GM12878 (cell line): Measurements from ENCODE around the gene GAS6. TPM values are rescaled to one million over a fixed set of nuclear protein-coding genes. Genes with fewer than 3 reads are reported as not detected.

Experiments used
- ATAC-seq: fragments of 200-7000 bp; cut with Tn5 transposase; 3 replicates; pipeline ENCODE4 v1.9.1; 2020; ENCODE audit warnings: mild to moderate bottlenecking, moderate library complexity
- BruUV-seq: library from RNA; stranded (reverse); fragments of 400-500 nt; replicated peaks from 2 replicates; lab custom pipeline; 2021; lab: Mats Ljungman, UMichigan
- CTCF ChIA-PET: fragments of 300-600 bp; sonication (Branson Sonifier 250); formaldehyde crosslinking; extraction: SDS; loops from one replicate; lab custom pipeline; 2021; ENCODE audit warnings: inconsistent platforms; lab: Yijun Ruan, JAX
- POLR2A ChIA-PET: fragments of 350-600 bp; formaldehyde crosslinking; extraction: SDS; loops from one replicate; lab custom pipeline; 2021; ENCODE audit warnings: inconsistent platforms; lab: Charles Lee
- RAD21 ChIA-PET: fragments of 300-600 bp; sonication (Branson Sonifier 250); formaldehyde crosslinking; loops from one replicate; lab custom pipeline; 2023; ENCODE audit warnings: antibody characterized with exemption; ENCODE audit not compliant: unreplicated experiment; lab: Charles Lee
- SMC1A ChIA-PET: fragments of 300-600 bp; sonication (Branson Sonifier 250); formaldehyde crosslinking; loops from one replicate; lab custom pipeline; 2023; ENCODE audit not compliant: unreplicated experiment, uncharacterized antibody; lab: Charles Lee
- DNase-seq: peaks from one replicate; pipeline ENCODE4 v3.0.0-alpha.2; 2011; ENCODE audit warnings: low read depth, low spot score
- FAIRE-seq: peaks from 3 replicates; lab custom pipeline; 2011; peaks lifted over from hg19 to GRCh38; lab: Jason Lieb, UNC
- H2AFZ ChIP-seq: 2 replicates; pipeline ENCODE4 v1.6.0; 2011; ENCODE audit warnings: low read depth, low read length, control low read depth; ENCODE audit not compliant: control insufficient read depth
- H3K27ac ChIP-seq: 2 replicates; pipeline ENCODE4 v1.5.1; 2011; ENCODE audit warnings: control low read depth; ENCODE audit not compliant: control insufficient read depth, insufficient read depth
- H3K27me3 ChIP-seq, 2 experiments: replicated peaks in 1 of 2; 2 replicates each; pipeline versions ENCODE4 v1.6.0 to v1.6.1; 2011; ENCODE audit warnings: low read length in 1 of 2; ENCODE audit not compliant: control insufficient read depth in 2 of 2, insufficient read depth in 2 of 2
- H3K36me3 ChIP-seq, 2 experiments: 2 replicates each; pipeline ENCODE4 v1.5.1; 2011; ENCODE audit warnings: low read length in 1 of 2; ENCODE audit not compliant: control insufficient read depth in 2 of 2, insufficient read depth in 2 of 2
- H3K4me1 ChIP-seq: 2 replicates; pipeline ENCODE4 v1.6.1; 2011; ENCODE audit warnings: mild to moderate bottlenecking, low read length, moderate library complexity, mixed read lengths; ENCODE audit not compliant: control insufficient read depth, insufficient read depth
- H3K4me2 ChIP-seq: 2 replicates; pipeline ENCODE4 v1.6.0; 2011; ENCODE audit warnings: control low read depth; ENCODE audit not compliant: control insufficient read depth, insufficient read depth
- H3K4me3 ChIP-seq: fragments of 200-600 bp; sonication (generic); 2 replicates; pipeline ENCODE4 v1.5.1; 2016
- H3K79me2 ChIP-seq: 2 replicates; pipeline ENCODE4 v1.6.0; 2011; ENCODE audit warnings: low read length; ENCODE audit not compliant: control insufficient read depth, insufficient read depth
- H3K9ac ChIP-seq: 2 replicates; pipeline ENCODE4 v1.8.0; 2011; ENCODE audit warnings: low read length, control low read depth, mixed read lengths; ENCODE audit not compliant: control insufficient read depth, insufficient read depth
- H3K9me3 ChIP-seq: replicated peaks from 3 replicates; pipeline ENCODE4 v1.5.1; 2011; ENCODE audit warnings: mild to moderate bottlenecking, low read length; ENCODE audit not compliant: control insufficient read depth, insufficient read depth
- H4K20me1 ChIP-seq: 2 replicates; pipeline ENCODE4 v1.6.0; 2011; ENCODE audit not compliant: control insufficient read depth, insufficient read depth
- GATAD2B ChIP-seq: fragments of 450-650 bp; conservative IDR thresholded peaks from 2 replicates; pipeline ENCODE4 v1.6.1; 2017; ENCODE audit warnings: low read depth, mild to moderate bottlenecking, moderate library complexity
- PAX5 ChIP-seq: IDR thresholded peaks from 2 replicates; pipeline ENCODE4 v1.6.1; 2011; ENCODE audit warnings: low read depth, low read length, borderline replicate concordance
- SMARCA5 ChIP-seq: fragments of 450-650 bp; IDR thresholded peaks from 2 replicates; pipeline ENCODE4 v1.6.1; 2017; ENCODE audit warnings: mild to moderate bottlenecking
- TARDBP ChIP-seq: IDR thresholded peaks from 2 replicates; pipeline ENCODE4 v1.6.1; 2016; ENCODE audit warnings: borderline replicate concordance
- WGBS: methylation state at CpG from one replicate; pipeline ENCODE4 v1.1.6; 2016; ENCODE audit warnings: low lambda C conversion rate; ENCODE audit not compliant: insufficient replicate concordance, insufficient coverage; ENCODE audit errors: missing lambda C conversion rate; 5-methylcytosine and 5-hydroxymethylcytosine counted together
- in situ Hi-C: fragments of 300-500 bp; cut with MboI; formaldehyde crosslinking; loops from 9 replicates; pipeline ENCODE4 v1.14.3; 2018; ENCODE audit warnings: mixed read lengths
- intact Hi-C: fragments of 100-400 bp; cut with micrococcal nuclease; formaldehyde crosslinking; loops from one replicate; pipeline ENCODE4 v1.14.2; 2022; ENCODE audit not compliant: unreplicated experiment
- polyA plus RNA-seq, 11 experiments: library from polyadenylated mRNA; depleted of rRNA in 4 of 11; unstranded in 6 of 11; stranded (reverse) in 5 of 11; fragments of >200 nt; fragmentation: Nextera tagmentation in 4 of 11; fragmentation: Illumina TruSeq in 1 of 11; extraction: Ambion mirVana in 4 of 11; extraction: Trizol in 1 of 11; gene quantifications; 1 replicate in 1 of 11; 2 replicates in 10 of 11; pipeline versions ENCODE4 v1.2.1 to v1.2.3, GENCODE V29; 2011 to 2016; ENCODE audit warnings: inconsistent platforms in 2 of 11, missing spikeins in 2 of 11, low read depth in 1 of 11
- total RNA-seq, 4 experiments: library from RNA; depleted of rRNA in 3 of 4; stranded (reverse); fragments of >200 nt in 3 of 4; fragmentation: Illumina TruSeq in 1 of 4; extraction: Trizol in 1 of 4; gene quantifications; 2 replicates each; pipeline versions ENCODE4 v1.2.1 to v1.2.3, GENCODE V29; 2013 to 2021
- TF ChIP-seq, protein P1 (sequence below): IDR thresholded peaks from 2 replicates; pipeline ENCODE4 v1.6.1; 2011; ENCODE audit warnings: borderline replicate concordance, low read depth, mild to moderate bottlenecking, moderate library complexity, mixed read lengths, low read length; ENCODE audit not compliant: insufficient read depth; ENCODE audit errors: extremely low read length
- TF ChIP-seq, protein P2 (sequence below): IDR thresholded peaks from 2 replicates; pipeline ENCODE4 v1.6.1; 2012; ENCODE audit warnings: mild to moderate bottlenecking, low read depth, low read length
- TF ChIP-seq, protein P3 (sequence below): fragments of 450-650 bp; IDR thresholded peaks from 2 replicates; pipeline ENCODE4 v1.6.1; 2014; ENCODE audit warnings: mild to moderate bottlenecking

GAS6 gene
- total and polyA plus RNA-seq, 10 of the 15 experiments (the other 5 are each of a cell fraction or from before 2014, with no cell fraction given) = 0.03 to 0.59 (median 0.10) TPM; not detected in 2

DNA sequence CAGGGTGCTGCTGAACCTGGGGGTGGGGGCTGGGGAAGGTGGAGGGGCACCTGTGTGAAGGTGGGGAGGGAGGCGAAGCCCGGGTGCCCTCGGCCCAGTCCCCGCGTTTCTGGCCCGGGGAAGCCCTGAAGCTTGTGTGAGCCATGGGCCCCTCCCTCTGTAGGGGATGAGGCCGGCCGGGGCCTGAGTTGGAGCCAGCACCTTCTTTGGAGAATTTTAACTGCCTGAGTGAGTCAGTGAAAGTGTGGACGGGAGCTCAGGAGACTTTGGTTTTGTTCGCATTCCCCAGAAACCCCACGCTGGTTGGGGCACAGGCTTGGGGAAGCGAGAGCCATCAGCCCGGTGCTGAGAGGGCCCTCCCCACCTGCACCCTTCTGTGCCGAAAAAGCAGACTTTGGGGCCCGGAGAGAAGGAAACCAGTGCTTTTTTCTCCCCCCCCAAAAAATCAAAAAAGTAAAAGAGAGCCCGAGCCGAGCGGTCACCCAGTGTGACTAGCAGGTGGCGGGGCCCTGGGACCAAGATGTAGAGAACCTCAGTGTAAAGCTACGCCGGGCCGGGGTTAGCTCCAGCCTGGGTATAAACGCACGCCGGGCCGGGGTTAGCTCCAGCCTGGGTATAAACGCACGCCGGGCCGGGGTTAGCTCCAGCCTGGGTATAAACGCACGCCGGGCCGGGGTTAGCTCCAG is 59.7 kb downstream of the GAS6 start:
- intact Hi-C loops (no loop called here), in situ Hi-C loops (no loop called here)
- no TSS peak for BruUV-seq
- no peaks in the 10 kb centered on the region for H4K20me1 ChIP-seq
- H3K4me2 ChIP-seq = no peak overlapping the region
- H3K9ac ChIP-seq = no peak overlapping the region
- DNase-seq = no peak
- ChIA-PET POLR2A (no interaction called here), RAD21 (no interaction called here), CTCF (interaction anchor here (0.7 kb wide), 1 partner anchor 393 kb away, joined by 3 read pairs; no protein-coding TSS in a partner anchor), SMC1A (no interaction called here)
- peaks cover 5% of the 10 kb centered on the region; the same call in 2 of the 3 replicates for H3K9me3 ChIP-seq
- H3K27ac ChIP-seq = no peak overlapping the region
- H3K4me1 ChIP-seq = no peaks in the 10 kb centered on the region
- ATAC-seq = no peak
- no peaks in the 10 kb centered on the region for H3K36me3 ChIP-seq
- H2AFZ ChIP-seq = no peak overlapping the region
- H3K4me3 ChIP-seq = no peak overlapping the region
- no peak for FAIRE-seq
- H3K27me3 ChIP-seq = no peaks in the 10 kb centered on the region
- no peaks in the 10 kb centered on the region for H3K79me2 ChIP-seq
- 89% methylated on average over 34 of the region's 34 CpGs for WGBS
- no peak for TF ChIP-seq TARDBP
- no peak for TF ChIP-seq GATAD2B
- no peak for TF ChIP-seq SMARCA5
- TF ChIP-seq, protein P1, sequence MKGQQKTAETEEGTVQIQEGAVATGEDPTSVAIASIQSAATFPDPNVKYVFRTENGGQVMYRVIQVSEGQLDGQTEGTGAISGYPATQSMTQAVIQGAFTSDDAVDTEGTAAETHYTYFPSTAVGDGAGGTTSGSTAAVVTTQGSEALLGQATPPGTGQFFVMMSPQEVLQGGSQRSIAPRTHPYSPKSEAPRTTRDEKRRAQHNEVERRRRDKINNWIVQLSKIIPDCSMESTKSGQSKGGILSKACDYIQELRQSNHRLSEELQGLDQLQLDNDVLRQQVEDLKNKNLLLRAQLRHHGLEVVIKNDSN = no peak

DNA sequence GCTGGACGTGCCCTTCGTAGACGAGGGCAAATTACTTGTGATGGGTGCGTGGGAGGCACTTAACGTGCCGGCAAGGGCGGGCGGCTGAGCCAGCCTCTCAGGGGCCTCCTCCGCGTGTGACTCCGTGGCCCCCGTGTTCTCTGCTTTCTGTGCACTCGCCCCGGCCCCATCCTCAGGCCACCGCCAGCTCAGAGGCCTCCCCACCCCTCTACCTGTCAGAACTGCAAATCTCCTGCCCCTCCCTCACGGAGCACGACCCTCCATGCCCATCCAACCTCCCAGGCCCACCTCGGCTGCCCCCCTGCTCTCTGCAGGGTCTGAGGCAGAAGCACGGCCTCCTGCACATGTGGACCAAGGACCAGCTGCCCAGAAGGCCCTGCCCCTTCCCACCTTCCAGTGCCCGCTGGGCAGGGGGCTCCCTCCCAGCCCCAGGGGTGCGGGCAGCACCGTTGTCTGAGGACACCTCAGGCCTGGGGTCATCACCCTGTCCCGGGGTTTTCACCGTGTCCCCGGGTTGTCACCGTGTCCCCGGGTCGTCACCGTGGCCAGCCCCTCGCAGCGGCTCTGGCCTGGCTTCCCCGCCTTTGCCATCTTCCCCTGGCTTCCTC is 60.4 kb downstream of the GAS6 start:
- no TSS peak for BruUV-seq
- Histone ChIP-seq H3K27ac (no peak overlapping the region), H3K27me3 (no peaks in the 10 kb centered on the region), H2AFZ (no peak overlapping the region), H3K4me2 (no peak overlapping the region), H3K9me3 (peaks cover 5% of the 10 kb centered on the region; the same call in 2 of the 3 replicates), H3K4me3 (no peak overlapping the region), H3K79me2 (no peaks in the 10 kb centered on the region), H3K9ac (no peak overlapping the region), H4K20me1 (no peaks in the 10 kb centered on the region), H3K4me1 (no peaks in the 10 kb centered on the region), H3K36me3 (no peaks in the 10 kb centered on the region)
- DNase-seq = no peak
- ATAC-seq = no peak
- ChIA-PET RAD21 (no interaction called here), SMC1A (no interaction called here), CTCF (no interaction called here), POLR2A (no interaction called here)
- WGBS = 52% methylated on average over 19 of the region's 32 CpGs
- in situ Hi-C loops = no loop called here
- TF ChIP-seq, protein P2, sequence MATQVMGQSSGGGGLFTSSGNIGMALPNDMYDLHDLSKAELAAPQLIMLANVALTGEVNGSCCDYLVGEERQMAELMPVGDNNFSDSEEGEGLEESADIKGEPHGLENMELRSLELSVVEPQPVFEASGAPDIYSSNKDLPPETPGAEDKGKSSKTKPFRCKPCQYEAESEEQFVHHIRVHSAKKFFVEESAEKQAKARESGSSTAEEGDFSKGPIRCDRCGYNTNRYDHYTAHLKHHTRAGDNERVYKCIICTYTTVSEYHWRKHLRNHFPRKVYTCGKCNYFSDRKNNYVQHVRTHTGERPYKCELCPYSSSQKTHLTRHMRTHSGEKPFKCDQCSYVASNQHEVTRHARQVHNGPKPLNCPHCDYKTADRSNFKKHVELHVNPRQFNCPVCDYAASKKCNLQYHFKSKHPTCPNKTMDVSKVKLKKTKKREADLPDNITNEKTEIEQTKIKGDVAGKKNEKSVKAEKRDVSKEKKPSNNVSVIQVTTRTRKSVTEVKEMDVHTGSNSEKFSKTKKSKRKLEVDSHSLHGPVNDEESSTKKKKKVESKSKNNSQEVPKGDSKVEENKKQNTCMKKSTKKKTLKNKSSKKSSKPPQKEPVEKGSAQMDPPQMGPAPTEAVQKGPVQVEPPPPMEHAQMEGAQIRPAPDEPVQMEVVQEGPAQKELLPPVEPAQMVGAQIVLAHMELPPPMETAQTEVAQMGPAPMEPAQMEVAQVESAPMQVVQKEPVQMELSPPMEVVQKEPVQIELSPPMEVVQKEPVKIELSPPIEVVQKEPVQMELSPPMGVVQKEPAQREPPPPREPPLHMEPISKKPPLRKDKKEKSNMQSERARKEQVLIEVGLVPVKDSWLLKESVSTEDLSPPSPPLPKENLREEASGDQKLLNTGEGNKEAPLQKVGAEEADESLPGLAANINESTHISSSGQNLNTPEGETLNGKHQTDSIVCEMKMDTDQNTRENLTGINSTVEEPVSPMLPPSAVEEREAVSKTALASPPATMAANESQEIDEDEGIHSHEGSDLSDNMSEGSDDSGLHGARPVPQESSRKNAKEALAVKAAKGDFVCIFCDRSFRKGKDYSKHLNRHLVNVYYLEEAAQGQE = no peak
- TF ChIP-seq PAX5 = peak; percentile 20; the same call in 1 of the 2 replicates
- TF ChIP-seq, protein P3, sequence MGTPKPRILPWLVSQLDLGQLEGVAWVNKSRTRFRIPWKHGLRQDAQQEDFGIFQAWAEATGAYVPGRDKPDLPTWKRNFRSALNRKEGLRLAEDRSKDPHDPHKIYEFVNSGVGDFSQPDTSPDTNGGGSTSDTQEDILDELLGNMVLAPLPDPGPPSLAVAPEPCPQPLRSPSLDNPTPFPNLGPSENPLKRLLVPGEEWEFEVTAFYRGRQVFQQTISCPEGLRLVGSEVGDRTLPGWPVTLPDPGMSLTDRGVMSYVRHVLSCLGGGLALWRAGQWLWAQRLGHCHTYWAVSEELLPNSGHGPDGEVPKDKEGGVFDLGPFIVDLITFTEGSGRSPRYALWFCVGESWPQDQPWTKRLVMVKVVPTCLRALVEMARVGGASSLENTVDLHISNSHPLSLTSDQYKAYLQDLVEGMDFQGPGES = no peak
- no peak for FAIRE-seq
- intact Hi-C loops = no loop called here
